ENCODE data around the gene NEAT1. TPM values are rescaled to one million over a fixed set of nuclear protein-coding genes. Genes with fewer than 3 reads are reported as not detected.

NEAT1 gene
- polyA plus RNA-seq, 3 donors = 0.90 to 293 (median 1.3) TPM

GRCh38 chr11:65402790-65403189 is 19.8 kb upstream of the NEAT1 start:
- peaks cover 43 to 76% of the 10 kb centered on the region in 2 donors for H3K36me3 ChIP-seq (replicated peaks in 1 of 2; ENCODE audit: control insufficient read depth in 1 of 2, insufficient read depth in 2 of 2, low read length in 2 of 2)
- H3K27ac ChIP-seq (ENCODE audit: low read depth in 1 of 2, low read length in 2 of 2) = no peak overlapping the region
- WGBS (ENCODE audit: insufficient coverage) = no CpG with 5 or more reads among the region's 2 CpGs
- no peak for TF ChIP-seq CTCF (IDR thresholded peaks at IDR 0.05)
- H3K4me2 ChIP-seq (replicated peaks; ENCODE audit: extremely low read depth, low read length, poor library complexity, severe bottlenecking) = no peak overlapping the region
- no peak overlapping the region for H3K4me3 ChIP-seq (replicated peaks in 1 of 3; ENCODE audit: low read depth in 2 of 3, low read length in 3 of 3)
- H2AFZ ChIP-seq (ENCODE audit: insufficient read depth, low read depth, low read length, poor library complexity, severe bottlenecking) = no peak overlapping the region
- no peak overlapping the region for H3K9ac ChIP-seq (ENCODE audit: insufficient read depth, low read length, poor library complexity, severe bottlenecking)
- no peaks in the 10 kb centered on the region for H3K27me3 ChIP-seq (ENCODE audit: control insufficient read depth in 2 of 2, insufficient read depth in 2 of 2, low read length in 2 of 2)
- H3K79me2 ChIP-seq (ENCODE audit: insufficient read depth, low read length) = no peaks in the 10 kb centered on the region
- no peak overlapping the region for H3K4me3 Mint-ChIP-seq
- DNase-seq = no peak
- peaks cover 55 to 84% of the 10 kb centered on the region in 2 donors for H3K36me3 Mint-ChIP-seq
- H3K9me3 ChIP-seq (replicated peaks in 1 of 2; ENCODE audit: control insufficient read depth in 1 of 2, insufficient read depth in 1 of 2, low read length in 2 of 2) = no peaks in the 10 kb centered on the region
- peaks cover 0 to 2% (median 0%) of the 10 kb centered on the region in 7 donors for H3K9me3 Mint-ChIP-seq
- H3K4me1 Mint-ChIP-seq = peaks cover 19% of the 10 kb centered on the region
- peaks cover 45% of the 10 kb centered on the region for H4K20me1 ChIP-seq (ENCODE audit: insufficient read depth, low read length)
- H3K4me1 ChIP-seq (ENCODE audit: control insufficient read depth in 1 of 2, insufficient read depth in 2 of 2, low read length in 2 of 2) = peaks cover 21 to 24% of the 10 kb centered on the region in 2 donors
- H3K27me3 Mint-ChIP-seq (ENCODE audit: low read depth in 3 of 3) = peaks cover 0 to 3% (median 0%) of the 10 kb centered on the region in 3 donors
- peak overlapping the region in 2 of 7 donors; percentile 84 to 89 for H3K27ac Mint-ChIP-seq
- intact Hi-C loops (cut with micrococcal nuclease) = loop anchor here in 1 of 2 donors (5.0 kb wide), 1 partner anchor 35 kb away; no protein-coding TSS in a partner anchor

- peaks cover 0 to 3% (median 0%) of the 10 kb centered on the region in 3 donors for H3K27me3 Mint-ChIP-seq (ENCODE audit: low read depth in 3 of 3)
- WGBS (ENCODE audit: insufficient coverage) = 0% methylated on average over 9 of the region's 12 CpGs
- H2AFZ ChIP-seq (ENCODE audit: insufficient read depth, low read depth, low read length, poor library complexity, severe bottlenecking) = no peak overlapping the region
- peaks cover 19% of the 10 kb centered on the region for H3K4me1 Mint-ChIP-seq
- no peaks in the 10 kb centered on the region for H3K27me3 ChIP-seq (ENCODE audit: control insufficient read depth in 2 of 2, insufficient read depth in 2 of 2, low read length in 2 of 2)
- H3K4me3 Mint-ChIP-seq = peak overlapping the region in 1 of 2 donors; percentile 12
- no peak for TF ChIP-seq CTCF (IDR thresholded peaks at IDR 0.05)
- H3K4me2 ChIP-seq (replicated peaks; ENCODE audit: extremely low read depth, low read length, poor library complexity, severe bottlenecking) = peak overlapping the region; percentile 49
- H3K4me1 ChIP-seq (ENCODE audit: control insufficient read depth in 1 of 2, insufficient read depth in 2 of 2, low read length in 2 of 2) = peaks cover 21 to 24% of the 10 kb centered on the region in 2 donors
- intact Hi-C loops (cut with micrococcal nuclease) = loop anchor here in 1 of 2 donors (5.0 kb wide), 1 partner anchor 36 kb away; no protein-coding TSS in a partner anchor
- H3K4me3 ChIP-seq (replicated peaks in 1 of 3; ENCODE audit: low read depth in 2 of 3, low read length in 3 of 3) = peak overlapping the region in 1 of 3 experiments; percentile 29
- peak overlapping the region; percentile 41 to 60 for H3K27ac ChIP-seq (ENCODE audit: low read depth in 1 of 2, low read length in 2 of 2)
- H4K20me1 ChIP-seq (ENCODE audit: insufficient read depth, low read length) = peaks cover 37% of the 10 kb centered on the region
- H3K9ac ChIP-seq (ENCODE audit: insufficient read depth, low read length, poor library complexity, severe bottlenecking) = peak overlapping the region; percentile 32
- peak; percentile 68 to 85 (median 84) for DNase-seq
- no peaks in the 10 kb centered on the region for H3K79me2 ChIP-seq (ENCODE audit: insufficient read depth, low read length)
- H3K9me3 ChIP-seq (replicated peaks in 1 of 2; ENCODE audit: control insufficient read depth in 1 of 2, insufficient read depth in 1 of 2, low read length in 2 of 2) = no peaks in the 10 kb centered on the region
- H3K9me3 Mint-ChIP-seq = peaks cover 0 to 2% (median 0%) of the 10 kb centered on the region in 7 donors
- H3K27ac Mint-ChIP-seq = peak overlapping the region; percentile 76 to 92 (median 88)
- H3K36me3 Mint-ChIP-seq = peaks cover 53 to 84% of the 10 kb centered on the region in 2 donors
- peaks cover 41 to 76% of the 10 kb centered on the region in 2 donors for H3K36me3 ChIP-seq (replicated peaks in 1 of 2; ENCODE audit: control insufficient read depth in 1 of 2, insufficient read depth in 2 of 2, low read length in 2 of 2)
Measured at GRCh38 chr11:65403607-65404121, 18.9 kb upstream of the NEAT1 start.

Measured in CD14-positive monocyte (primary cell).